Posterior cingulate gyrus (tissue), 11 donors: Measurements from ENCODE around the gene MYL9.
"Not testable (repeated sequence)": the region's sequence is repeated elsewhere in the genome, so short reads cannot be mapped to it uniquely, and the experiment has no call there.

Experiments used
- DNase-seq, 10 donors: peaks; one replicate each; pipeline versions ENCODE4 v3.0.0 to v3.0.0-alpha.2; 2020 to 2021; ENCODE audit warnings: mixed read lengths in 3 of 10
- intact Hi-C: fragments of 100-400 bp; cut with DNase I; formaldehyde crosslinking; loops from one replicate; pipeline ENCODE4 v1.15.1; 2023

MYL9 gene

DNA sequence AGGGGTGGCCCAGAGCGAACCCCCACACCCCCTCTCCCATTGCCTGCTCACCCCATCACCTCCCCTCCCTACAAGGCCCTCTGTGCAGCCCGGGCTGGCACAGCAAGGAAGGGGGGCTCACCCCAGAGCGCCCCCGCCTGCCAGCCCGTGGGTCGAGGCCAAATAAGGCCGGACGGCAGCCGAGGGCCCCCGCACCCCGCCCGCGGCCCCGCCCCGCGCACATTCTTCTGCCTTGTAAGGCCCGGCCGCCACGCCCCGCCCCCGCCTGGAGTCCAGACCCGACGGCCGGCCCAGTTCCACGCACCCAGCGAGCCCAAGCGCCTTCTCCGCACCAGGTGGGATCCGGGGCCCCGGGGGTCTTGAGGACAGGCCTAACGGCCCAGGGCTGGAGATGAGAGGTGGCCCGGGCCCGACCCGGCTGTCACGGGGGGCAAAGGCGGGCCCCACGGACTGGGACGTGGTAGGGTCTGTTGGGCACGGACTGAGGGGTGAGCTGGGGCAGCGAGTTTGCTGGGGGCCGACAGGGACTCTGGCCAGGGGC lies at the start of gene MYL9:
MYL9 (plus strand) TSS at position 293 of the 541 bp plus-strand sequence. CDS start 3,366 bp downstream, outside the sequence.
- intact Hi-C loops, result no loop called here
- DNase-seq, result peak in 1 of 10 donors; percentile 81

DNA sequence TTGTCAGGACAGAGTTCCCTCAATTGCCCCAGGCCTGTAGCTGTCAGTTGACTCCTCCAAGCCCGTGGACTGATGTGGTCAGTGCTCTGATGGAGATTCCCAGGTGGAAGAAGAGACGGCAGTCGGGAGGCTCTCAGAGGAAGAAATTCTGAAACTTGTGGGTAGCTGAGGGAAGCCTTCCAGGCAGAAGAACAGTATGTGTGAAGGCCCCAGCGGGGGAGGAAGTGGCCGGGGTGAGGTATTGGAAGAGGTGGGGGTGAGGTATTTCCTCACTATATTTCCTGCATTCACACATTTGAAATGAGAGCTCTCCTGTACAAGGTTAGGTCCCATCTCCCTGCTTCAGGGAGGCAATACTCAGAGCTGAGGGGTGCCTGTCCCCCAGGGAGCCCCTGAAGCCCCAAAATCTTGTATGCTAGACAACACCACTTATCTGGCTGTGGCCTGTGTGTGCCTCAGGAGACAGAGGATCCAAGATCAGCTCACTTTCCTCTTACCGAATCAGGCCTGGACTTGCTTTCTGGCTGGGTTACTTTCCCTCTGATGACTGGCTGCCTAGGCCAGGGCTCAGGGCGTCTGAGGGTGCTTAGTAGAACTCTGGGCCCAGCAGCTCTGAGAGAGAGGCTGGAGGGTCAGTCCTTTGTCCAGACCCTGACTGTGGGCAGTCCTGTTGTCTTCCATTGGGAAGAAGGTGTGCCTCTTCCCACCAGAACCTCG lies 49.3 kb upstream of the MYL9 start:
- peak in 1 of 10 donors; percentile 63 for DNase-seq
- intact Hi-C loops, result loop anchor here (2.0 kb wide), 1 partner anchor 35 kb away; no protein-coding TSS in a partner anchor

DNA sequence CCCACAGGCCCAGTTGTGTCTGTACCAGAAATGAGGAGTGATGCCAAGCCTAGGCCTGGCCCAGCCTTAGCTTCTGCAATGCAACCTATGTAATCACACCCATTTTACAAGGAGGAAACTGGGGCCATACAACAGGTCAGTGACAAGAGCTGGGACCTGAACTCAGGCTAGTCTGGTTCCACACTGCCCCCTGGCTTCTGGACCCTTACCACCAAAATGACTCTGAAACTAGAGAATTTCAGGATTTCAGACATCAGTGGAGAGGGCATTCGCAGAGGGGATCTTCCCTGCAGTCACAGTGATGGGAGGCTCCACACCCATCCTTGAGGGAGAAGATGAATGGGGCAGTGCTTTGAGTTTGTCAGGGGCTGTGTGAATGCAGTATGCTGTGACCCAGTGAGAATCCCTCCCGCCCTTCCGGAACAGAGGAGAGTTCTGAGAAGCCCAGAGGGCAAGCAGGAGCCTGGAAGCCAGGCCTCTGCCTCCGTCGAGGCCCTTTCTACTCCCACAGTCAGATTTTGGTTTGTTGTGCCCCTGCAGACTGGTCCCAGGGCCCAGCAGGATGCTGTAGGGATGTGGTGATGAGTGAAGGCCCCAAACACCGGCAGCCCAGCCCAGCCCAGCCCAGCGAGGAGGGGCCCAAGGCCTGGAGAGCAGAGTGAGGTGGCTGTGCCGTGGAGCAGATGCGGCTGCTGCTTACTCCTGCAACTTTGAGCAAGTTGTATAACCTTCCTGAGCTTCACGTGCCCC lies 48.1 kb upstream of the MYL9 start:
- DNase-seq, result peak in 3 of 10 donors; percentile 28 to 70 (median 31)
- intact Hi-C loops, result loop anchor here (2.0 kb wide), 1 partner anchor 34 kb away; no protein-coding TSS in a partner anchor

DNA sequence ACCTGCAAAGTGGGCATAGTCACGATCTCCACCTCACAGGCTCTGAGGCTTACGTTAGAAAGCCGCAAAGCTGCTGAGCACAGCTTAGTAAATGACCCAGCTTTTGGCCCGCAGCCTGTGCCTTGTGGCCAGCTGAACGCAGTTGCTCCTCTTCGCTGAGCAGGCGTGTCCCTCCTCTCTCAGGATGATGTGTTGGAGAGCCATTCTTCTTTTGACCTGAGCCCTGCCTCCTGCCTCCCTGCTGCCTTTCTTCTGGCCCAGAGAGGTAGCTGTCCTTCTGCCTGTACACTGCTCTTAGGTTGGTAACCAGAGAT lies 47.6 kb upstream of the MYL9 start:
- intact Hi-C loops, result loop anchor here (2.0 kb wide), 1 partner anchor 33 kb away; no protein-coding TSS in a partner anchor
- peak in 6 of 10 donors; percentile 39 to 93 (median 46) for DNase-seq

DNA sequence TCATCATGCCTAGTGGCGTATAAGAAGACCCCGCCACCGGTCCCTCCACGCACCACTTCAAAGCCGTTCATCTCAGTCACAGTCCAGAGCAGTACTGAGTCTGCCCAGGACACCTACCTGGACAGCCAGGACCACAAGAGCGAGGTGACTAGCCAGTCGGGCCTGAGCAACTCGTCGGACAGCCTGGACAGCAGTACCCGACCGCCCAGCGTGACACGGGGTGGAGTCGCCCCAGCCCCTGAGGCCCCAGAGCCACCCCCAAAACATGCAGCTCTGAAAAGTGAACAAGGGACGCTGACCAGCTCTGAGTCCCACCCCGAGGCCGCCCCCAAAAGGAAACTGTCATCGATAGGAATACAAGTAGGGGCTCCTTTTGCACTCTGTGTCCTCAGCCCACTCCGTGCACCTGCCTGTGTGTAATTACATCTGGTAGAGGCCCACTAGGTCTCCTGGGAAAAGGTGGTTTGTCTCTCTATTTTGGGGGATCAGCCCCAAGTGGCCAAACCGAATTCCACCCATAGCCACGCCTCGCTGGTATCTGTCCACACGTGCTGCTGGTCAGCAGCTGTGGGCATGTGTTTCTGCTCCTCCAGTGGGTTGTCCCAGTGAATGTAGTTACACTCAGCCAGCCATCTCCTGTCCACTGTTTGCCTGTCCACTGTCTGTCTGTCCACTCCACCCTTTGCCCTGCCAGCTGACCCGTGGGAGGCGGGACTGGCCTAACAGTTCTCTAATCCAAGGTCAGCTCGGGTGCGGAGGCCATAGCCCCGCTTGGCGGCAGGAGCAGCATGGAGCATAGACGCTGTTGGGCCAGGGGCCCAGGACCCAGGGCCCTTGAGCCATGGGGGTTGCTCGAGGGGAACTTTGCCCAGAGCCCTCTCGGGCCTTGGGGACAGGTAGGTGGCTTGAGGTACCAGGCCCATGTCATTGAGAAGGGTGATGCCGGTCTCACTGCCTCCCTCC lies 44.3 kb upstream of the MYL9 start:
- peak in 1 of 10 donors; percentile 82 for DNase-seq
- intact Hi-C loops, result no loop called here

DNA sequence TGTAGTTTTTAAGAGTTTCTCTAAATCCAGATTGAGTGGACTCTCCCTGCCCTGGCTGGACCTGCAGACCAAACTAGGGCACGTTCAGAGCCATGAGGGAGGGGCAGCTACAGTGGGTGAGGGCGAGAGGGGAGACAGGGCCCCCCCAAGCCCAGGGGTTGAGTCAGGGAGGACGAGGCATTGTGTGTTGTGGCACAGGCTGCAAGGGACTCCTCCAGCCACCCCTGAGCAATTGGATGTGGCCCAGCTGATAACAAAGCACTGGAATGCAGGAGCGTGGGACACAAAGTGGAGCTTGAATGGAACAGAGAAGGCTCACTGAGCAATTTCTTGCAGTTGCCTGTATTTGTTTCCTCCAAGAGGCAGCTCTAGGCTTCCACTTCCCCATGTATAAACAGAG lies 43.5 kb upstream of the MYL9 start:
- intact Hi-C loops, result no loop called here
- DNase-seq, result peak in 2 of 10 donors; percentile 33 to 35

DNA sequence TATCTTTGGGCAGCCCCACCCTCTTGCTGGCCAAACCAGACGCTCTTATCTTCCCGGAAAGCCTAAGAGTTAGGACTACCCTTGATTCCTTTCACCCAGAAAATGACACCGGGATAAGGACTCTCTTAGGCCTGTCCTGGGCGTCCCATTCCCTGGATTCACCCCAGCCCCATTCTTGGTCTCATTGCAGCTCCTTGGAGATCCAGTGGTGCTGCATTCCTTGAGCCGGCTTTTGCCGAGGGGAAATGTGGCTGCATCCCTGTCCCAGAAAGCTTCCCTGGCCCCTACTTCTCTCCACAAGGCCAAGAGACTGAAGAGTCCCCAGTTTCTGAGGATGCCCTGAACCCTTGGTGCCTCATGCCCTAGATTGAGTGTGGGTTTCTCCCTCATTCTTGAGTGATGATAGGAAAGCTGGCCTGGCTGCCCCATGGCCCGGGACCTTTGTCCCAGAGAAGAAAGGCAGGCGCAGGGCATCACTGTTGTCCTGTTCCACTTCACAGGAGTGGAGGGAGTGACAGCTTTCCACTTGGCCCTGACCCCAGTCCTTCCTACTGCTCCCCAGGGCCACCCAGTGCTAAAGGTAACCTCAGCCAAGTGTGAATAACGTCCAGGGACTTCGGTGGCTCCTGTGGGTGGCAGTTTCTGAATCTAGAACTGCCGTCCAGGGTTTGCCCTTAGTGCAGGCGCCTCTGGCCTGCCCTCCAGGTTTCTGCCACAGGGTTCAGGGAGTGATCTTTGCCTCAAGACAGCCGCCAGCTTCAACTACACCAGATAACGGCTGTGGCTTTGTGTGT lies 42.7 kb upstream of the MYL9 start:
- intact Hi-C loops, result no loop called here
- peak in 2 of 10 donors; percentile 44 to 66 for DNase-seq

DNA sequence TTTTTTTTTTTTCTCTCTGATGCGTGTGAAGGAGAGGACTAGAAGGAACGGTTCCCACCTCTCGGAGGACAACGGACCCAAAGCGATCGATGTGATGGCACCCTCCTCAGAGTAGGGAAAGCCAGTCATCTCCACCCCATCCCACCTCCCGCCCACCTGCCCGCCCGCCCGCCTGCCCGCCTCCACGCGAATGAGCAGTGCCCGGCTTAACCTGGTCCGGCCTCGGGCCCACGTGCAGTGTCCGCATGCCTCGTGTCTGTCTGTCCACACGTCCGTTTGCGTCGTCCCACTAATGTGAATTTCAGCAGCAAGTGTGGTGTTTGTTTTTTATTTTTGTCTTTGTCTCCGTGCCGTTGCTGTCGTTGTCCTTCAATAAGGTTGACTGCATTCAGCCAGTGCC lies 42.1 kb upstream of the MYL9 start:
- DNase-seq, result peak in 2 of 10 donors; percentile 24 to 74
- intact Hi-C loops, result no loop called here

DNA sequence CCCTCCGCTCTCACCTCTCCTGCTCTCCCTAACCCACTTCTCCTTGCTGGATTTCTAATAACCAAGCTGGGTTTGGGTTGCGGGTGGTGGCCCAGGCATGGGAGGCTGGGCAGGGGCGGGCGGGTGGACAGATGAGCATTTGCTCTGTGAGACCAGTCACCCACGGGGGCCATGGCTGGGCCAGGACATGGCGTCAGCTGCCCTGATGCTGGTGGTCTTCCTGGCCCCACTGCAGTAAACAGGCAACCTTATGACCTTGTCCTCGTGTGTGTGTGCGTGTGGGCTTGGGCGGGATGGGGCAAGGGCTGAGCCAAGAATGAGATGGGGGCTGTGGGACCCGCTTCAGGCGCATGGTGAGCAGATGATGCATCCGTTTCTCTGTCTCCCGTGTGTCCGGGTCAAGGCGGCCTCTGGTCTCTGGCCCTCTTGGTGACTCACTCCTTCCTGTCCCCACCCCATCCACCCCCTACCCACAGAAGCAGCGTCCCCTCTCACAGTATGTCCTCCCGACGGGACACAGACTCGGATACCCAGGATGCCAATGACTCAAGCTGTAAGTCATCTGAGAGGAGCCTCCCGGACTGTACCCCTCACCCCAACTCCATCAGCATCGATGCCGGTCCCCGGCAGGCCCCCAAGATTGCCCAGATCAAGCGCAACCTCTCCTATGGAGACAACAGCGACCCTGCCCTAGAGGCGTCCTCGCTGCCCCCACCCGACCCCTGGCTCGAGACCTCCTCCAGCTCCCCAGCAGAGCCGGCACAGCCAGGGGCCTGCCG lies 41.4 kb upstream of the MYL9 start:
- DNase-seq, result peak in 3 of 10 donors; percentile 54 to 79 (median 69)
- intact Hi-C loops, result no loop called here

DNA sequence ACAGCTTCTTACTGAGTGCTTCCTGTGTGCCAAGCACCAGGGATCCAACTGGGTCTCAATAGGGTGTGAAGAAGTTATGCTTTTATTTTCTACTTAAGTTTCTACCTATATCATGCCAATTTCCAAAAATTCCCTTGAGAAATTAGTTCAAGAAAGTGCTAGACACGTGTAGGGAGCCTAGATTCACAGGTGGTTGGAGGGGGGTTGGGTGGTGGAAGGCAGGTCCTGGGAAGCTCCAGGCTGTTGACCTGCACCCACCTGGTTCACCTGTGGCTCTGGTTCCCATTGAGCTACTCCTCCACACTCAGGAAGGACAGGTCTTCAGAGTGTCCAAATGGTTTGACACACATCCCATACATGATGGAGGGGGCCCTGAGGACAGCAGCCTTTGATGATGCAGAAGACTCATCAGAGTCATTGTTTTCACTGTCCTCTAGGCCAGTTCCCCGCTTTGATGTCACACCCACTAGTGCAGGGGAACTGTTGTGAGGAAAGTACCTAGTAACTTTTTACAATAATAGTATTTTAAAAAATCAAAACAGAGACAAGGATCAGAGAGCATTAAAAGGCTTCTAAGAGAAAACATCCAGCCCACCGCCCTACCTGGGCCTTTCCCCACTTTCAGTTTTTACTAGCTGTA lies 39.8 kb upstream of the MYL9 start:
- intact Hi-C loops, result no loop called here
- peak in 1 of 10 donors; percentile 46 for DNase-seq

DNA sequence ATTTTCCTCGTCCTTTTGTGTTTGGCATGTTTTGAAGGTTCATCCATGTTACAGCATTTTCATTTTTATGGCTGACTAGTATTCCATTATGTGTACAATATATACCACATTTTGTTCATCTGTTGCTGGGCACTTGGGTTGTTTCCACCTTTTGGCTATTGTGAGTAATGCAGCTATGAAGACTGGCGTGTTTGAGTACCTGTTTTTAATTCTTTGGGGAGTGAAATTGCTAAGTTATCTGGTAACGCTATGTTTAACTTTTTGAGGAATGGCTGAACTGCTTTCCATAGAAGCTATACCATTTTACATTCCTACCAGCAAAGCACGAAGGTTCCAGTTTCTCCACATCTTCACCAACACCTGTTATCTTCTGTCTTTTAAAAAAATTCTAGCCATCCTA lies 37.0 kb upstream of the MYL9 start:
- intact Hi-C loops, result no loop called here
- no peak for DNase-seq

DNA sequence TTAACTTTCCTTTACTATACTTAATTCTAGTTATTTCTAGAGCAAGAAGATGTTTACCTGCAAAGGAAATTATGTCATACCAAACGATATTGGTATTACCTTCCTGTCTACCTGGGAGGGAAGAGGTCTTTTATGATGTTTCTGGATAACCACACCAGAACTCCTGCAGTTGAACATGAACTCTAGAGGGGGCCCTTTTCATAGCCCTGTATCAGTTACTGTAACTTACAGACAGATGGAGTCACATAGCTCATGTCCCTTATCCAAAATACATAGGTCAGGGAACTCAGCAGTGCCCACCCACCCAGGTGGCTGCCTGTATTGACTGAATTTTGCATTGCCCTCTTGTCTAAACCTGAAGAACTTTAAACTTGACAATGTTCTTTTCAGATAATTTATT lies 35.1 kb upstream of the MYL9 start:
- intact Hi-C loops, result no loop called here
- DNase-seq, result no peak

DNA sequence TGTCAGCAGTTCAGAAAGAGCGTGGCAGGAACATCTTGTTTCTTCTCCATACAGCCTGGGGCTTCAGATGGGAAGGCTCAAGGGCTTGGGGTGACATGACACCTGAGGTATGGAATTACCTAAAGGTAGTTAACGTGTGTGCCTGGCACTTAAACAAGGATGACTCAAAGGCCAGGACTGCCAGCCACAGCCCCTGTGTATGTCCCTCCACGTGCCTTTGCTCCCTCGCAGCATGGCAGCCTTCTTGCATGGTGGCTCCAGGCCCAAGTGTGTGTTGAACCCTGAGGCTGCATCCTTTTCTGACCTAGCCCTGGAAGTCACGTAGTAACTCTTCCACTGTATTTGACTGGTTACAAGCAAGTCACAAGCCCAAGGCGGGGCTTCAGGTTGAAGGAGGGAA lies 33.6 kb upstream of the MYL9 start:
- intact Hi-C loops, result no loop called here
- peak in 2 of 10 donors; percentile 11 to 49 for DNase-seq

DNA sequence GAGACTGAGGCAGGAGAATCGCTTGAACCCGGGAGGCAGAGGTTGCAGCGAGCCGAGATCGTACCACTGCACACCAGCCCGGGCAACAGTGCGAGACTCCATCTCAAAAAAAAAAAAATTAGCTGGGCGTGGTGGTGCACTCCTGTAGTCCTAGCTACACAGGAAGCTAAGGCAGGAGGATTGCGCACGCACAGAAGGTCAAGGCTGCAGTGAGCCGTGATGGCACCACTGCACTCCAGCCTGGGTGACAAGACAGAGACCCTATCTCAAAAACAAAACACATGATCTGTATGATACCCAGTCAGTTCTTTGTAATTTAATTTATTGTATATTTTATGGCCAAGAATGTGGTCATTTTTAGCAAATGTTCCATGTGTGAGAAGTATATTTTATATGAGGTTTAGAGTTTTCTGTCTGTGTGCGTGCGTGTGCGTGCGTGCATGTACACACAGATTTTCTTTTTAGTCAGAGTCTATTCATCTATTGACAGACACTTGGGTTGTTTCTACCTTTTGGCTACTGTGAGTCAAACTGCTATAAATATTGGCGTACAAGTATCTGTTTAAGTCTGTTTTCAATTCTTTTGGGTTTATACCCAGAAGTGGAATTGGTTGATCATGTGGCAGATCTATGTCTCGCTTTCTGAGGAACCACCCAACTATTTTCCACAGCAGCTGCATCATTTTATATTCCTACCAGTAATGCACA lies 22.2 kb upstream of the MYL9 start:
- peak in 2 of 10 donors; percentile 41 to 47 for DNase-seq
- intact Hi-C loops, result no loop called here

DNA sequence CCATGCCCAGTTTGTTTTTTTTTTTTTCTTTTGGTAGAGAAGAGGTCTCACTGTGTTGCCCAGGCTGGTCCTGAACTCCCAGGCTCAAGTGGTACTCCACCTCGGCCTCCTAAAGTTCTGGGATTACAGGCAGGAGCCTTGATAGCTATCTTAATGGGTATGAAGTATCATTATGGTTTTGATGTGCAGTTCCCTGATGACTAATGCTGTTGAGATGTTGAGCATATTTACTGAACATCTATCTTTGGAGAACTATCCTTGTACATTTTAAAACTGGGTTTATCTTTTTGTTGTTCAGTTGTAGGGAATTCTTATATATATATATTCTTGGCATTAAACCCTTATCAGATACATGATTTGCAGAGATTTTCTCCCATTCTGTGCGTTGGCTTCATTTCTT lies 21.4 kb upstream of the MYL9 start:
- peak in 1 of 10 donors; percentile 14 for DNase-seq
- intact Hi-C loops, result no loop called here

DNA sequence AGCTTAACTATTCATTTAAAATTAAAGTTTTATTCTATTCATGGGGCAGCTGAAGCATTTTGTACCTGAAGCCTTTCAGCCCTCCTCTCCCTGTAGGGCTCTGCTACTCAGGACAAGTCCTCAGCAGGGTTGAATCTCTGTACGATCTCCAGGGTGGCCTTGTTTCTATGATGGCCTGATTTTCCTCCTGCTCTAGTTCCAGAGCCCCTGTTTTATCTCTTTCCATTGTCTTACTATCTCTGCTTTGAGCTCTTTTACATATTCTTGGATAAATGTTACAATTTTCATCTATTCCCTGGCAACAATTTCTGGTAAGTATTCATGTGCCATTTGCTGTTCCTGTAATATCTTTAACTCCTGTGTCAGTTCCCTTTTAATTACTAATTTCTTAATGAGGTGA lies 19.8 kb upstream of the MYL9 start:
- intact Hi-C loops, result no loop called here
- DNase-seq, result no peak

DNA sequence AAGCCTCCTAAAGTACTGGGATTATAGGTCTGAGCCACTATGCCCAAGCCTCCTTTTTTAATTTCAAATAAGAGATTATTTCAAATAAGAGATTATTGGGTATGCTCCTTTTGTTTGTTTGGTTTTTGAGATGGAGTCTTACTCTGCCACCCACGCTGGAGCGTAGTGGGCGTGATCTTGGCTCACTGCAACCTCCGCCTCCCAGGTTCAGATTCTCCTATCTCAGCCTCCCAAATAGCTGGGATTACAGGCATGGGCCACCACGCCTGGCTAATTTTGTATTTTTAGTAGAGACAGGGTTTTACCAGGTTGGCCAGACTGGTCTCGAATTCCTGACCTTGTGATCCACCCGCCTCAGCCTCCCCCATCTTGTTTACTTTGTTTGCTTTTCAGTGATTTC lies 18.9 kb upstream of the MYL9 start:
- intact Hi-C loops, result not testable (repeated sequence)
- peak in 1 of 10 donors; percentile 59 for DNase-seq

DNA sequence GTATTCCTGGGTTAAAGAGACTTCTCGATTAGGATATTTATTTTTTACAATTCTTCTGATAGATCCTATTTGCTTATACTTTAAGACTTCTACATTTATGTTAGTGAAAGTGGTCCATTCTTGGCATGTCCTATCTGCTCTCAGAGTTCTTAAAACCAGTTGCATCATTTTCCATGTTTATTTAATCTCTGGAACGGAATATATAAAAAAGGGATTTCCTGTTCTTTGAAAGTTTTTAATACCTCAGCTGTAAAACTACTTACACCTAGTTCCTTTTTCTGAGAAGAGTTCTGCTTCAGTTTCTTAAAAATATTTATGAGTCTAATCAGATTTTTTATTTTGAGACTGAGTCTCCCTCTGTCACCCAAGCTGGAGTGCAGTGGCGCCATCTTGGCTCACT lies 18.0 kb upstream of the MYL9 start:
- intact Hi-C loops, result no loop called here
- no peak for DNase-seq
